ENCODE data around the gene CNGA2.

Gene CNGA2

DNA sequence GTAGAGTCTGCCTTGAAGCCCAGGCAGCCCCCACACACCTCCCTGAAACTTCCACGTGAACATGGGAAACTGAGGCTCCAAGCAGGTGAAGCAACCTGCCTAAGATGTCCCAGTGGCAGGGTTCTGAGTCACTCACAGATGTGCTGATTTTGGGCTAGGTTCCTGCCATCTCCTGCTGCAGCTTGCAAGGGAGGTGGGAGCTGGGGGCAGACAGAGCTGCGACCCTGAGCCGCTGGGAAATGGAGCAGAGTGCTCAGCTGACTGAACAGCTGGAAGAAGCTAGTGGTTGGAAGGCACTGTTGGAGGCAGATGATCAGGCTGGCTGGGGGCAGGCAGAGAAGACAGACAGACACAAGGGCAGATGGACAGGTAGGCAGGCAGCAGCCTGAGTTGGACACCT lies 22.3 kb upstream of the CNGA2 start:
- no peak for DNase-seq (ENCODE audit: low spot score)

DNA sequence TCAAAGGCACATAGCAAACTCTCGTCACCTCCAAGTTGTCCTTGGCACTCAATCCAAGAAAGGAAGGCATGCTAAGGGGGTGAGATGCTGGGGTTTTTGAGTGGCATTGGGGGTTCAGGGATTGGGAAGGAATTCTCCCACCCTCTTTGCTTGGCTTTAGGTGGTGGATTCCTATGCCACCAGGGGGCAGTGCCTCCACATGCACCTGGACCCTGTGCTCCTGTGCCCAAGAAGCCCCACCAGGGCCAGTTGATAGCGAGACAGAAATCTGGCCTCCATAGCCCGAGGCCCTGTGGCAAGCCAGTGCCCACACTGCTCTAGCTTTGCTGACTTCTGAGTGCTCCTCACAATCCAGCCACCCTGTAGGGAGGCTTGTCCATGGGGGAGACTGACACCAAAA lies 20.7 kb upstream of the CNGA2 start:
- peak; percentile 16 for DNase-seq (ENCODE audit: low spot score)

DNA sequence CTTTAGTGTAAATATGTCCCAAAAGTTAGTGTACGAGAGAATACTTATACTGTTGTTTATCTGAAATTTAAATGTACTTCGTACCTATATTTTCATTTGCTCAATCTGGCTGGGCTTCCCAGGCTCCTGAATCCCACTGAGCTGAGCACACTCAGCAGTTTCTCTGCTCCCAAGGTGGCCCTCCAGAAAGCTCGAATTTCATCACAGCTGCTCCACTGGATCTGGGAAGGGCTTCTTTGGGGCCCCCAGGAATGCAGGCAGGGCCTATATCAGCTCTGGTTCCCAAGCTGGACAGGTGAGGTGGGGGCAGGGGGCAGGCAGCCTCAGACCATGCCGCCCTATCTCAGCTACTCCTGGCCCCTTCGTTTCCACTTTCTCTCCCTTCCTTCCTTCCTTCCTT lies 20.2 kb upstream of the CNGA2 start:
- no peak for DNase-seq (ENCODE audit: low spot score)

DNA sequence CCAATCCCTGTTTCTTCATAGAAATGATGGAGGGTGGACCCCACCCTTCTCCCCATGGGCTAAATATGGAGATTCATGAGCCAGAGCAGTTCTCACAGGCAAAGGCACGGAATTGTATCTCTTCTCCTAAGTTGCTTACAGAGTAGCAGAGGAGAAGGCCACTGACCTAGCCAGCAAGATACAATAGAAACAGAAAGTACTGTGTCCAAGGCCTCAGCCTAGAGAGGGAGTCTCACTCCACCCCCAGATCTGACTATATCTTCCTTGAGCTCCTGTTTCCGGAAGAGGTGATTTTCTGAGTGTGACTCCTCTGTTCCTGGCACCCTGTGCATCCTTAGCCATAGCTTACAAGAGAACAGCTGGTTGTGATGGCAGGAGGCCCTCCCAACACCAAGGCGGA lies 18.8 kb upstream of the CNGA2 start, which contains the start of gene FATE1:
FATE1 (plus strand) TSS at position 284 of the 400 bp plus-strand sequence; CDS start at position 369, 85 bp downstream.
- DNase-seq (ENCODE audit: low spot score), result no peak

DNA sequence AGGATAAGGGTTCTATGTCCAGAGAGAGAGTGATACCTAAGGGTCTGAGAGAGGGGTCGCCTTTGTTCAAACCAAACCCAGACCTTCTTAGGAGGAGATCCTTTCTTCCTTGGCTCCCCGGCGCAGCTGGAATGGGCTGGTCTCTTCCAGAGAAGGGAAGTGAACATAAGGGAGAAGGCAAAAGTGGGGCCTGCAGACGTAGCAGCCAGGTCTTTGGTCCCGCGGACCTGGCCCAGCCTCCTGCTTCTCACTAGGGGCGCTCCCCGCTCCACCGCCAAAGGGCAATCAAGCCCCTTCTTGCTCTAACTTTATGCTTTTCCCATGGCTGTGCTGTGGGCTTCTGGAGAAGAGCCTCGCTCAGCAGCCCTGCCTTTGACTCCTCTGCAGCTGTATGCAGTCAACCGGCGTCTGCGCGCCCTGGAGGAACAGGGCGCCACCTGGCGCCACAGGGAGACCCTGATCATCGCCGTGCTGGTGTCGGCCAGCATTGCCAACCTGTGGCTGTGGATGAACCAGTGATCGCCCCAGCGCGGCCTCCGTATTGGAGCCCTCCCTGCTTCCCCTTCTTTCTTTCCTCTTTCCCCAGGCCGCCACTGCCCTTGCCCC lies 12.2 kb upstream of the CNGA2 start:
- no peak for DNase-seq (ENCODE audit: low spot score)

DNA sequence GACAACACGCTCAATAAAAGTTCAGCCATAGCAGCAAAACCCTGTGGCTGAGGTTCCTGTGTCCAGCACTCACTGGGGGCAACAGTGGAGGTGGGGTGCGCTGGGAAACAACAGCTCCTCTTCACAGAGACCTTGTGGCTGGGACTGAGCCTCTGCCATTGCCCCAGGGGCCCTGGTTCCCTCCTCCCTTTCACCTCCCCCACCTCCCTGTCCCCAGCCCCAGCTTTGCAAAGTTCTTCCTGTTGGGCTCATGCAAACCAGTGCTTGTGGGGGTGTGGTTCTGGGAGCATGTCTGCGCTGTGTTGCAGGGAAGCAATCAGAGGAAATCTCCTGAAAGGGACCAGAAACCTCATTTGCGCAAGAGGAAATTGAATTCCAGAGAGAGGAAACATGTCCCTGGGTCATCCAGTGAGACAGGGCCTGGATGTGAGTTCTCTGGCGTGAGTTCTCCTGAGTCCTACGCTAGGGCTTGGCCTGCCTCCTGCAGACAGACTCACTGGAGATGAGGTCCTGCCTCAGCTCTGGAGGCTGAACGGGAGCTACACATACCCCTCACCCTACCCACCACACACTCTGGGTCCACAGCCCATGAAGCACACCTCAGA lies 11.3 kb upstream of the CNGA2 start:
- DNase-seq (ENCODE audit: low spot score), result no peak

DNA sequence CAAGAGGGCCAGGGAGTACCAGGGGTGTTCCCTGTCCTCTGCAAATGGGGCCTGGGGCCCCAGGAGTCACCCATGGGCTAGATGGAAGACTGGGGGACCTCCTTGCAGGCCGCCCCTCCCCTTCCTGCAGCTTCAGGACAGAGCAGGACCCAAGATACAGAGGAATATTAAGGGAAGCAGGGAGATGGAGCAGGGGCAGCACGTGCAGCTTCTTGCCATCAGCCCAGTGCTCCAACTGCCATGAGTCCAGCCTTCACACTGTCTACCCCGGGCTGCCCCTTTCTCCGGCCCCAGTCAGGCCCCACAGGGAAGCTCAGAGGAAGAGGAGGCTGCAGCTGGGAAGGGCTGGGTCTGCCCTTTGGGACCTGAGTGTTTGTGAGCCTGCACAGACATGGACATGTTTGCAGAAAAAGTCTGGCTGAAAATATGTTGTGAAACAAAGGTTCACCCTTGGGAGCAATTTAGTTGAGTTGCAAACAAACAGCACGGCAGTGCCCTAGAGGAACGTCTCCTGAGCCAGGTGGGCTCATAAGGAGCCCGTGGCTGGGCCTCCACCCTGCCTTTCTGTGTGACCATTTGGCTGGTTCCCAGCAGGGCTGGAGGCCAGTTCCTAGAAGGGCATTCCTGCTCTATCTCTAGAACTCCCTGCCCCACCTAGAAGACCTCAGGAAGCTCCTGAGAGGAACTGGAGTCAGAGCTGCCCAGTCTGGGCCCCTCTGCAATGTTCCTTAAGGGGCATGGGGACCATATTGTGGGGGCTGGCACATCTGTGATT lies 9.8 kb upstream of the CNGA2 start:
- no peak for DNase-seq (ENCODE audit: low spot score)

DNA sequence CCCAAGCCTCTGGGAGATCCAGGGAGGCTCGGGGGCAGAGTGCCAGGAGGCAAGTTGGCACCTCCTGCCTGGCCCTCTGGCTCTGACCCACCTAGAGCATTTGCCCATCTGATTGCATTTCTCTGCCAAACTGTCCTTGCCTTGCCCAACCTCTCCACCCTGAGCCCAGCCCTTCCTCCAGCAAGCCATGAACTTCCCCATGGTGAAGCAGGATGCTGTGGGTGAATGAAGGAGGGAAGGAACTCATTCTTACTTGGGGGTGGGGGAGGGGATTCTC lies 9.3 kb upstream of the CNGA2 start:
- DNase-seq (ENCODE audit: low spot score), result no peak

DNA sequence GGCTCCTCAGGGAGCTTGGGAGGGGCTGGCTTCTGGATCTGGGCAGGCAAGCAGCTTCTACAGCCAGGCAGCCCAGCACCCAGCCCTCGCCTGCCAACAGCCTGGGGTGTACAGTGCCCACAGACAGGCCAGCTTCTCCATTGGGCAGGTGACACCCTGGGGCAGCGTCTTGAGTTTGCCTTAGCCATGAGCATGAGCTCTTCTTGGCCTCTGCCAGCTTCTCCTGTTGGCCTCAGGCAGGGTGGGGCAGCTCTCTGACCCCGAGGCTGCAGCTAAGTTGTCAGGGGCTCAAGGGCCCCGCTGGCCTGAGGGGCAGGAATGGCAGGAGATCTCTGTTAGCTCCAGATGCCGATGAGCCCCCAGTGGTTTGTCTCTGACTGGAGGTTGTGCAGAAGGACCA lies 7.8 kb upstream of the CNGA2 start:
- DNase-seq (ENCODE audit: low spot score), result no peak

DNA sequence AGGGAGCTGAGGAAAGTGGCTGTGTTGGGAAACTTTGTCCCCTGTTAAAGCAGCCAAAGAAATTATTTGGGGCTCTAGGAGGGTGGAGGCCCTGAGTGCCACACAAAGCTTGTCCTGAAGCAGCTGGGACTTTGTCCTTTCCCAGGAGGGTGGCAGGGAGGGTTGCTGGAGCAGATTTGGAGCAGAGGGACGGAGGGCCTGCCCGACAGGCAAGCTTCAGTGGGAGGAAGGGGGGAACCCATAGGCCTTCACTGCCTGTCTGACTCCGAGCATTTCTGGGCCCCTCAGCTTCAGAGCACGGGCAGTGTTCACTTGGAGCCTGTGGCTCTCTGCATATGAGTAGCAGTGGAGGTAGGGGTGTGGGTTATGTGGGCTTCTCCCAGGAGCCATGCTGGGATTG lies 7.2 kb upstream of the CNGA2 start:
- DNase-seq (ENCODE audit: low spot score), result no peak

DNA sequence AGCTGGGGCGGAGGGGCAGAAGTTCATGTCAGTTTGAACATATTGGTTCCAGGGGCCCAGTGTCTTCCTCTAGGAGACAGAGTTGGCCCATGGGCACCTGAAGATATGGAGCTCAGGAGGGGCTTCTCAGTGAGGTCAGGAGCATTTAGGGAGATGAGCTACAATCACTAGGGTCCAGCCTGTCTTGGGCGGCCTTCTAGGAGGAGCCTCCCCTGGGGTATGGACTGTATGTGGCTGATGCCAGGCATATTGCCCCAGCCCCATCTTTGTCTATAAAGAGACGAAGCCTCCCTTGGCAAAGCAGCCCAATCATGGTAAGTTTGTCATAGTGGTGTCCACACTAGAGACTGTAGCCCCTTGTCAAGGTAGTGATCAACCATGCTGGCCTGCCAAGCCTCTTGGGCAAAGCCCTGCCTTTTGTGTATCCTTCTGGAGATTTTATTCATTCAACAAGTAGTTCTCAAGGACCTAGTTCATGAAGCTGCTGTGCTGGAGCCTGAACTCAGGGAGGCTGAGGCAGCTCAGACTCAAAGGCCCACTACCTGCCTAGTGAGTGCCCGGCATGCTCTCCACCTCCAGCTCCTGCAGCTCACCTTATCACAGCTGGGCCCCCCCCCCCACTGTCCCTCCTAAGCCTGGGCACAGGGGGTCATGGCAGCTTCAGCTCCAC lies 5.4 kb upstream of the CNGA2 start:
- DNase-seq (ENCODE audit: low spot score), result no peak

DNA sequence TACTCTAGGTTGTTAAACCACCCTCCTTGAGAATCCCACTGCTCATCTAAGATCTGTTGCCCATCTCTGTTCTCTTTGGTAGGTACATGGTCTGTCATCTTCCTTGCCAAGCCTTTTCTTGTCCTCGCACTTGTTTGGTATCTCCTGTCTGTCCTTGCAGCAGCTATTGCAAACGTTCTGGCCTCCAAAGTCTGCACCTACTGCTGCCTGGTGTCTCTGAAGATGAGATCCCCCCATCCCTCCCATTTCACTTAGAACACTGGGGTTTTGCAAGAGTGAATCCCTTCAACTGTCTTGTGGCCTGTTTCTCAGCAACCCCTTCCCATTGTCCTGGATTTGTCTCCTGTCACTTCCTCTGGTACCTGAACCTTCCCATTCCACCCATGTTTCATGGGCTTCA lies 673 bp downstream of the CNGA2 start:
- no peak for DNase-seq (ENCODE audit: low spot score)

DNA sequence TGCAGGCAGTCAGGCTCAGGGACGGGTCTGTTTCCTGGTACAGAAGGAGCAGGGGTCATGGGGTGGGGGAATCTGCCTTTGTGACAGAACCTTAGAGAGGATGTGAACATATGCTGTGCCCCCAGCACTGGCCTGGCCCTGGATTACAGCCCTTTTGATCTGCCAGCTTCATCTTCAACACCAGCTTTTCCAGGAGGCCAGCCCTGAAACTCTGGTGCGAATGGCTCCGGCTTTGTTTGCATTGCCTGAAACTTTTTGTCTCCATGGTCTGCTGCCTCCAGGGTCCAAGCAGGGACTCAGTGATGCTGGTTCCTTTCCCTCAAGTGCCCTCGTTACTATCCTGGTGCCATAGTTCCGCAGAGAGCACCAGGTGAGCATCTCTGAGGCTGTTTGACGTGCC lies 2.1 kb downstream of the CNGA2 start:
- DNase-seq (ENCODE audit: low spot score), result no peak

DNA sequence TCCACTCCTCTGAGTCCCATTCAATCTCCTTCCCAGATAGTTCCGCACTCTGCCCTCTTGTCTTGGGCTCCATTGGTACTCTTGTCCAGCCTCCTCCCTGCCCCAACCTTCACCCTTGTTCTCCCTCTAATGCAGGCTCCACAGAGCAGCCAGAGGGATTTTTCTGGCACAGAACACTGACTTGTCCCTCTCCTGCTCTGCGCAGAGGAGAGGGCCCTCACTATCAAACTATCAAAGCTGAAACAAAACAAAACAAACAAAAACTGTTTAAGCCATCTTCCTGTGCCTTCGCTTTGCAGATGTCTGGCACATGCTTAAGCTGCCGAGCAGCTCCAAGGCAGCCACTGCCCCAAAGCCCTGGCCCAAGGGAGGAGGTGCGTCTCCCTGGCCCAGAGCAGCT lies 2.9 kb downstream of the CNGA2 start:
- DNase-seq (ENCODE audit: low spot score), result no peak

DNA sequence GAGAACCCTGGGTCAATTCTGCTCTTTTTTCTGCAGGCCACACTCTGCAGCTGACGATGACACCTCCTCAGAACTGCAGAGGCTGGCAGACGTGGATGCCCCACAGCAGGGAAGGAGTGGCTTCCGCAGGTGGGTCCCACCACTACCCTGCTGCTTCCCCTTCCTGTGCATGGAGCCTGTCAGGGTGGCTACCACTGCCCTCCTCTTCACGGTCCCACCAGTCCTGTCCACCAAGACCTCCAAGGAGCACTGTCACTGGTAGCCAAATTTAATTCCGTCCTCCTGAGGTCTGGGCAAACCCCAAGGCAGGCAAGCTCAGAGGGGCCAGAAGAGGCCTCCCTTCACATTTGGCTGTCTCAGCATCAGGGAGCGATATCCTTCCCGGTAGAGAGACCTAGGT lies 4.2 kb downstream of the CNGA2 start:
- no peak for DNase-seq (ENCODE audit: low spot score)

DNA sequence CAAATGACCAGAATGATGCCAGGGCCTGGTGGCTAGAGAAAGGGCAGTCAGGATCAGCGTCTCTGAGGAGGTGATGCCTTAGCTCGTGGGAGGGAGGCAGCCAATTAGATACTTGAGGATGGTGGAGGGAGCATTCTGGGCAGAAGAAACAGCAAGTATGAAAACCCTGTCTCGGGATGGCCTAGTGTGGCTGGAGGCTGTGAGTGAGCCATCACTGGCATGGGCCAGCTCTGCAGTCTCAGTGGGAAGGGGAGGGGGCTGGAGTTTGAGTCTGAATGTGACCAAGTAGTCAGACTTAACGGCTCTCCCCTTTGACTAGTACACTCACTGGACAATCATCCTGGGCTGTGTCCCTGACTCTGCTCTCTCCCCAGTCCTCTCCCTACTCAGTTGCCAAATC lies 7.1 kb downstream of the CNGA2 start:
- DNase-seq (ENCODE audit: low spot score), result no peak

DNA sequence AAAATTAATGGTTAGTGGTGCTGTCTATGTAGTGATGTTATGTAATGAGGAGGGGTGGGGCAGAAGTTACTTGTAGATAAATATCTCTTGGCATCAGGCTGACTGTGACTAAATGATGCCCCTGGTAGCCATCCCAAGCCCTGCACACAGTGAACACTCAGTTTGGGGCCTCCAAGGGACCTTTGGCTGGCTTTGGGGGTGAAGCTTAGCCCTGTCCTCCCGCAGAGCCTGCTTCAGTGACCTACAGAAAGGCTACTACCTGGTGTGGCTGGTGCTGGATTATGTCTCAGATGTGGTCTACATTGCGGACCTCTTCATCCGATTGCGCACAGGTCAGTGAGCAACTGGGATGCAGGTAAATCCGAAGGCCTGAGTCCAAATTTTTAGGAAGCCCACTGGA lies 7.8 kb downstream of the CNGA2 start:
- DNase-seq (ENCODE audit: low spot score), result no peak

DNA sequence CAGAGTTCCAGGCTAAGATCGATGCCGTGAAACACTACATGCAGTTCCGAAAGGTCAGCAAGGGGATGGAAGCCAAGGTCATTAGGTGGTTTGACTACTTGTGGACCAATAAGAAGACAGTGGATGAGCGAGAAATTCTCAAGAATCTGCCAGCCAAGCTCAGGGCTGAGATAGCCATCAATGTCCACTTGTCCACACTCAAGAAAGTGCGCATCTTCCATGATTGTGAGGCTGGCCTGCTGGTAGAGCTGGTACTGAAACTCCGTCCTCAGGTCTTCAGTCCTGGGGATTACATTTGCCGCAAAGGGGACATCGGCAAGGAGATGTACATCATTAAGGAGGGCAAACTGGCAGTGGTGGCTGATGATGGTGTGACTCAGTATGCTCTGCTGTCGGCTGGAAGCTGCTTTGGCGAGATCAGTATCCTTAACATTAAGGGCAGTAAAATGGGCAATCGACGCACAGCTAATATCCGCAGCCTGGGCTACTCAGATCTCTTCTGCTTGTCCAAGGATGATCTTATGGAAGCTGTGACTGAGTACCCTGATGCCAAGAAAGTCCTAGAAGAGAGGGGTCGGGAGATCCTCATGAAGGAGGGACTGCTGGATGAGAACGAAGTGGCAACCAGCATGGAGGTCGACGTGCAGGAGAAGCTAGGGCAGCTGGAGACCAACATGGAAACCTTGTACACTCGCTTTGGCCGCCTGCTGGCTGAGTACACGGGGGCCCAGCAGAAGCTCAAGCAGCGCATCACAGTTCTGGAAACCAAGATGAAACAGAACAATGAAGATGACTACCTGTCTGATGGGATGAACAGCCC lies 9.3 kb downstream of the CNGA2 start:
- DNase-seq (ENCODE audit: low spot score), result no peak

DNA sequence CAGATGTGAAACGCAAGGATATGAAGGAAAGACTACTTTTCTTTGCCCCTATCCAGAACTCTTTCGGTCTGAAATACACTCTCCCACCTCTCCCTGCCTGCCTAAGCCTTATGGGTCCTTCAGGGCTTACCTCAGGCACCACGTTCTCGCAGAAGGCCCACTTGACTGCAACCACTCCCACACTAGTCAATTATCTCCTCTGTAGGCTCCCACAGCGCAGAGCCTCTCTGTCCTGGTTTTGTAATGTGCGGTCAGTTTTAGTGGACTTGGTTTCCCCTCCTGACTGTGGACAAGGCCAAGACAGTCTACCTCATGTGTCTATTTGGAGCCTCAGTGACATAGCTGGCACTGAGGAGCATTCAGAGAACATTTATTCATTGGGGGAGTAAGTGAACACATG lies 11.1 kb downstream of the CNGA2 start:
- no peak for DNase-seq (ENCODE audit: low spot score)

DNA sequence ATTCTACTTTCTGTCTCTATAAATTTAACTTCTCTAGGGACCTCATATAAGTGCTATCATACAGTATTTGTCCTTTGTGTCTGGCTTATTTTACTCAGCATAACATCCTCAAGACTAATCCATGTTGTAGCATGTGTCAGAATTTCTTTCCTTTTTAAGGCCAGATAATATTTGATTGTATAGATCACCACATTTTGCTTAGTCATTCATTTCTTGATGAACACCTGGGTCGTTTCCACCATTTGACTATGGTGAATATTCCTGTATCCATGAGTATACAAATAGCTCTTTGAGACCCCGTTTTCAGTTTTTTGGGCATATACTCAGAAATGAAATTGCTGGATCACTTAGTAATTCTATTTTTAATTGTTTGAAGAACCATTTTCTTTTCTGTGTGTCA lies 12.0 kb downstream of the CNGA2 start:
- DNase-seq (ENCODE audit: low spot score), result no peak

DNA sequence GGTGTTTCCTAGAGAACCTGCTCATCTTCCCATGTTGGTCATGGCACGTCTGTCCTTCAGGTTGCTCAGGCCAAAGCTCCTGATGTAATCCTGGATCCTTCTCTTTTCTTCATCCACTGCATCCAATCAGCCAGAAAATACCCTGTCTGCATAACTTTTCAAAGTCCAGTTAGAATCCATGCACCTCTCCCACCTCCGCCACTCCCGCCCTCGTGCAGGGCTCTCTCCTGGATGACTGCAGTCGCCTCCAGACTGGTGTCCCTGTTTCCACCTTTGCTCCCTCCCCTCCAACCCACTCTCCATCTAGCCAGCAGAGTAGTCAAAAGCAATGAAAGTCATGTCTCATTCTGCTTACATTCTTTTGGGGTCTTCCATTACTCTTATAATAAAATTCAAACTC lies 16.0 kb downstream of the CNGA2 start:
- DNase-seq (ENCODE audit: low spot score), result no peak

DNA sequence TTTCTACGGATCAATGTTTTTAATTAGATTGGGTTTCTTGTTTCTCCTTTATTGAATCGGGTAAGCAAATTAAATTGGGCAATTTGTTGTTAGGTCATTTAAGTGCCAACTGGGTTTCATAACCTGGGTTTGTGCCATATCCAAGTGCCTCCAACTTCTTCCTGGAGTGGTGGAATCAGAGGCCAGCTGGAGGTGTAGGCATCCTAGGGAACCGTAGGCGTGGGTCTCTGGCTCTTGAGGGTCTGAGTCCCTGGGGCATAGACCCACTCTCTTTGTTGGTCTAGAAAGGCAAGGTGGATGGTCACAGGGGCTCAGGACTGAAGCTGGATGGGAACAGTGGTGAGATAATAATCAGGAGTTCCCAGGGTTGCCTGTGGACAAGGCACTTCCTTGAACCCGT lies 18.3 kb downstream of the CNGA2 start:
- no peak for DNase-seq (ENCODE audit: low spot score)

All from germinal center (tissue), 1 donor.